HG03457 (cell line): ENCODE results near the gene MEIKIN.
"Not testable (repeated sequence)": the region's sequence is repeated elsewhere in the genome, so short reads cannot be mapped to it uniquely, and the experiment has no call there.

Experiments
- ATAC-seq: cut with Tn5 transposase; IDR thresholded peaks from one replicate; pipeline ENCODE4 v1.9.1; 2021; ENCODE audit warnings: moderate number of reproducible peaks; ENCODE audit not compliant: unreplicated experiment

Gene MEIKIN

DNA sequence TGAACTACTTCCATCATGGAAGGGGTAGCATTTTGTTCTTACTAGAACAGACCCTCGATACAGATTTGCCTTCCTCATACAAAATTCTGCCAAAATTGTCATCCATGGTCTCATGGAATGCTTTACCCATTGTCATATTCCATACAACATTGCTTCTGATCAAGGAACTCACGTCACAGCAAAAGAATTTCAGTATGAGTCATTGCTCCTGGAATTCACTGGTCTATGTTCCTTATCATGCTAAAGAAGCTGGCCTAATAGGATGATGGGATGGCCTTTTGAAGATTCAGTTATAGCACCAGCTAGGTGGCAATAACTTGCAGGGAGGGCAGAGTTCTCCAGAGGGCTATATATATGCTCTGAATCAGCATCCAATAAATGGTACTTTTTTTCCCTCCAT lies 130.5 kb downstream of the MEIKIN start:
- no peak for ATAC-seq

DNA sequence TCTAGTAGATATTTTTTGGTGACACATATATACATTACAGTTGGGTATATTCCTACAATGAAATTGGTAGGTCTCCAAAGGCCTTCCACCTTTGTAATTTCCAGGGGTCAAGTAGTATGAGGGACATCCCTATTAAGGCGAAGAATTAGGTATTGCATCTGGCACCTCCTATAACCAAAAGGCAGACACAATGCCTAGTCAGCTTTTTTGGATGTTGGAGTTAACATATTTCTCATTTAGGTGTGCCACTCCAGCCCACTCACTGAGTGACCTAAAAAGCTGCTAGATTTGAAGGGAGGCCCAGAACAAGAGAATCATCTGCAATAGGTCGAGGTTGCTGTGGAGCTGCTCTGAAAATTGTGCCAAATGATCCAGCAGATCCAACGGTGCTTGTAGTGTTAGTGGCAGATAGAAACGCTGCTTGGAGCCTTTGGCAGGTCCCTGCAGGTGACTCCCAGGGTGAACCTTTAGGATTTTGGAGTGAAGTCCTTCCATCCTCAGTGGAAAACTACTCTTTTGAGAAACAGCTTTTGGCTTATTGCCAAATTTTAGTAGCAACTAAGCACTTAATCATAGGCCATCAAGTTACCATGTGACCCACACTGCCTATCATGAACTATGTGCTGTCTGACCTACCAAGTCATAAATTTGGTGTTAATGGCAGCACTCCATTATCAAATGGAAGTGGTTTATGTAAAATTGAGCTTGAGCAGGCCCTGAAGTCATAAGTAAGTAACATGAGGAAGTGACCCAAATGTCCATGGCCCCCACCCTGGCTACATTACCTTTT lies 132.9 kb downstream of the MEIKIN start:
- no peak for ATAC-seq

DNA sequence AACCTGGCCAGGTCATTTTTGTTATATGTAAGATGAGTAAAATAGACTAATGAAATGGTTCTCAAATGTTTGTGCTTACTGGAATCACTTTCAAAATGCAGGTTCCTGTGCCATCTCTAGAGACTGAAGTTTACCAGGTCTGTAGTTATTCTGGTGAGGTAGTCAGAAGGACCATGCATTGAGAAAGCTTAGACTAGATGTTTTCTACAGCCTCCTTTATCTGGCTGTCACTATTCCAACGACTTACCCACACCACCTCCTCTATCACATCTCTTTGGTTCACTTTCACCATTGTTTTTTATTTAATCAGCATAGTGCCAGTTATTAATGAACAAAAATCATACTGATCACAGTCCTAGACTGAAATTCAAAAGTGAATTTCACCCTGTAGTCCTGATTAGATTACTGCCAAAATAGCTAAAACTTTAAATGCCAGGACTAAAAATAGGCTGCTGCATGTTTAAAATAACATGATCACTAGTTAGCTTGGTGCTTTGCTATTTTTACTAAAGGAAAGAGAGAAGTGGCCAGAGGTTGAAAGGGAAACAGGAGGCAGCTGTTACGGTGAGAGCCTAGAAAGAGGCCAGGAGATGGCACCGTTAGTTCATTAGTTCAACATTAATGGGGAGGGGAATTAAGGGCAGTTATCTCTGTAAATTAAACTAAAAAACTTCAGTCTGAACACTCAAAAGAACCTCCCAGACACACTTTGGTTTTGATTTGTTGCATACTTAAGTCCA lies 134.8 kb downstream of the MEIKIN start:
- no peak for ATAC-seq

DNA sequence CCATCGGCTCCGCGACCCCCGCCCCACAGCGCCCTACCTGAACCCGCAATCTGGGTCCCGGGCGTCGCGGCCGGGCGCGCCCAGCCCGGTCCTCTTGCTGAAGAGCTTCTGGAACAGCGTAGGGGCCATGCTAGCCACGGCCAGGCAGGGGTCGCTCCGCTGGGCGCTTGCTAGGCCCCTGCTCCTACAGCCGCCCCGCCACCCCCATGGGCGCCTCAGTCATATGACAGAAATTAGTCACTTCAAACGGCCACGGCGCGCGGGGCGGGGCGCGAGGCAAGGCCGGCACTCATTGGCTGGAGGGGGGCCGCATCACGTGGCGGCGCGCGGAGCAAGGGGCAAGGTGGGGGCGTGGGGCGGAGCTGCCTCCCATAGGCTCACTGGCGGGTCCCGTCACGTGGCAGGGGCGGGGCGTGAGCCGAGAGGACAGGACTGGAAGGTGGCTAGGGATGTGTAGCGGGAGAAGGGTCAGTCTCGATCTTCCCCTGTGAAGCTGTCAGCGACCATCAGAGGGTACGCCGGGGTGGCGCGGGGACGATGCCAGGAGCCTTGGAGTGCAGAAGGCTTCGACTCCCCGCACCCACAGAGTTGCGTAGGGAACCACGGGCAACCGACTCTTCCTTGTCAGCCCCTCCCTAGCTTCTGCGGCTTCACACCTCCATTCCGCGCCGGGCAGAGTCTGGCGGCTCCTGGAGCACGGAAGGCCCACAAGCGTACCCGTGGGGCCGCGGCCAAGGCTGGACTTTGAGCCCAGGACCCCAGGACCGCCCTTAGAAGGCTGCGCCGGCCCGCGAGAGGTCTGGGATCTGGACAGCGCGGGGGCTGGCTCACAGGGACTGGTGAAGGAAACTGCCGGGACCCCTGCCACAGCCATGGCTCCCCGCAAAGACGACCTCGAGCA lies 148.4 kb downstream of the MEIKIN start, which contains the start of gene FNIP1:
Gene FNIP1, minus strand, starts transcription at position 225 of the 901 bp plus-strand sequence. Its CDS starts 96 bp downstream, at position 129.
- ATAC-seq = peak; percentile 93

DNA sequence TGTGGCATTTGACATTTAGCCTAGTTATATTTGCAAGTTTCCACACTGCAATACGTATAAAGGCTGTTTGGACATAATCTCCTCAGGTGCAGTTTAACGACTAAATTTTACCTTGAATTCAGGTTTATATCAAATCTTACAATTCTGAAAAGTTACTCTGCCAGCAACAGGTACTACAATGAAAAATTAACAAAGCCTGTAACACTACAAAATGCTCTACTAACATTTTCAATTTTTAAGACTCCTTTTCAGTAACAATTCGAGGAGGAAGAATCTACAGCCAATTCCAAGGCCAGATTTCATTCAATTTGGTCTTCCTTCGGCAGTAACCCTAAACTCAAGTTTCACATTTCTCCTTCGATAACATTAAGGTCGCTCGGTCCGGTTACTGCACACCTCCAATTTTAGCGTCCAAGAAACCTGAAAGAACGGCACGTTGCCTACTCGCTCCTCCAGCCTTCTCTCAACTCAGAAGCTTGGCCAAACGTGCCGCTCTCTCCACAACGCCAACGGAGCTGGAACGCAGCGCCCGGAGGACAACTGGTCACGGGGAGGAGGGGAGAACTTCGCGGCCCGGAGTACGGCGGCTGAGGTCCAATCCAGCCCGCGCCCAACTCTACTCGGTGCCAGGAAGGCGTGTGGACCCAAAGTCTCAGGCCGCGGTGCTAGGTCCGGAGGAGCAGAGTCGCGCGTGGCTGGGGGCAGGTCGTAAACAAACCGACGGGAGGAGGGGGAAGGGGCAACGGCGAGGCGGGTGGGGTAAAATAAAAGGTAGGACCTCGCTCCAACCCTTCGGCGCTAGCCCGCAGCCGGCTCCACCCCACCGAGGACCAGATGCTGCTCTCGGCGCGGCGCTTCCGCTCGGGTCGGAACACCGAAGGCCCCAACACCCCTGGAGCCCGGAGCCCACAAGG lies 149.3 kb downstream of the MEIKIN start:
- peak; percentile 15 for ATAC-seq

DNA sequence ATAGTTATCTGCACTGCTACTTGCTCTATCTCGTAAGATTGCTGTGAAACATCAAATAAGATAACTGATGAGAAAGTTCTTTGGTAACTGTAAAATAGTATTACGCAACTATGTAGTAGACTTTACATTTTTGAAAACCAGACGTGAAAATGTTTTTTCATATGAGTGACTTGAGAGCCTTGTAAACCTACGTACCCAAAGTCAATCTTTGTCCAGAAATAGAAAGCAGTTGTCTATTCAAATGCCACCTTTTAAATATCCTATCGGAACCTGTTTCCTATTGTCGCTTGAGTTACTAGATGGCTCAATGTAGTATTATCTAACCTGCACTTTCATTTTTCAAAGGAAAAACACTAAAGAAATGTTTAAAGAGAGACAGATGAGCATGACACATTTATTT lies 150.2 kb downstream of the MEIKIN start:
- ATAC-seq = no peak

DNA sequence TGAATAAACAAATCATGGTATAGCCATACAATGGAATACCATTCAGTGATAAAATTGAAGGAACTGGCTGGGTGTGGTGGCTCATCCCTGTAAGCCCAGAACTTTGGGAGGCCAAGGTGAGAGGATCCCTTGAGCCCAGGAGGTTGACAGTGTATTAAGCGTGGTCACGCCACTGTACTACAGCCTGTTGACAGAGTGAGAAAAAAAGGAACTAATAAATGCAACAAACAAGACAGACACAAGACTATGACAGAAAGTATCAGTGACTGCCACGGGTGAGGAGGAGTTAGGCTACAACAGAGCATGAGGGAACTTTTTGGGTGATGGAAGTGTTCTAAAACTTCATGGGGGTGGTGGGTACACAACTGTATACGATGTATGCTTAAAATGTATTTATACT lies 150.9 kb downstream of the MEIKIN start:
- no peak for ATAC-seq

DNA sequence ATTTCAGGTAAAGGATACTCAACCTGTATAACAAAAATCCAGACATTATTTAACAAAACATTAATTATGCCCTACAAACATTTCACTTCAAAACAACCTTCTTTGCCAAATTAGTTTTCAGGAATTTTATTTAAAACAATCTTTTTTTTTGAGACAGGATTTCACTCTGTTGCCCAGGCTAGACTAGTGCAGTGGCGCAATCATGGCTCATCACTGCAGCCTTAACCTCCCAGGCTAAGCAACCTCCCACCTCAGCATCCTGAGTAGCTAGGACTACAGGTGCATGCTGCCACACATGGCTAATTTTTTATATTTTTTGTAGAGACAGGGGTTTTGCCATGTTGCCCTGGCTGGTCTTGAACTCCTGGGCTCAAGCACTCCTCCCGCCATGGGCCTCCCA lies 152.6 kb downstream of the MEIKIN start:
- ATAC-seq = no peak

DNA sequence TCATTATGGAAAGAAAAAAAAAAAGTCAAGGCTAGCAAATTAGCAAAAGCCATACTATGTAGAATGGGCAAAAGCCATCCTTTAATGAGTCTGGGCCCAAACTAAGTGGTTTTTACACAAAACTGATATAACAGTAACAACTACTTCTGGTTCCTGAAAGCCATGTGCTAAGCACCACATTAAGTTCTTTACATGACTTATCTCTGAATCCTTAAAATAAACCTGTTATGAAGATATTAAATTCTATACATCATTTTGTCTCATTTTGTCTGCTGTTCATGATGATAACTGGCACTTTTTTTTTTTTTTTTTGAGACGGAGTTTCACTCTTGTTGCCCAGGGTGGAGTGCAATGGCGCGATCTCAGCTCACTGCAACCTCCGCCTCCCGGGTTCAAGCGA lies 153.6 kb downstream of the MEIKIN start:
- no peak for ATAC-seq

DNA sequence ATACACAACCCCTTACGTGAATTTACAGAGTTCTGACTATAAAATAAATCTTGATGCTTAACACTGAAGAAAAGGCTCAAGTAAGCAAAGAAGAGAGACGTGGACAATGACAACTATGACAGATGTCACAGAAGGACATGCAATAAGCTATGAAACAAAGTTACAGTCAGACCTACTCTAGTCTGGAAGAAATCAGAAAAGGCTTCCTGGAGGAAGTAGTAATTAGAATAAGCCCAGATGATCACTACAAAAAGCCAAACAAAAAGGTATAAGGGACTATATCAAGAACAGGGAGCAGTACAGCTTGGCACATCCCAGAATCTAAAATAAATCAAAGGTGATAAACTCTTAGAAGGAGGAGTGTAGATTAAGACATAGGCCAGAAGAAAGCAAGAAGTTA lies 154.9 kb downstream of the MEIKIN start:
- ATAC-seq = no peak

DNA sequence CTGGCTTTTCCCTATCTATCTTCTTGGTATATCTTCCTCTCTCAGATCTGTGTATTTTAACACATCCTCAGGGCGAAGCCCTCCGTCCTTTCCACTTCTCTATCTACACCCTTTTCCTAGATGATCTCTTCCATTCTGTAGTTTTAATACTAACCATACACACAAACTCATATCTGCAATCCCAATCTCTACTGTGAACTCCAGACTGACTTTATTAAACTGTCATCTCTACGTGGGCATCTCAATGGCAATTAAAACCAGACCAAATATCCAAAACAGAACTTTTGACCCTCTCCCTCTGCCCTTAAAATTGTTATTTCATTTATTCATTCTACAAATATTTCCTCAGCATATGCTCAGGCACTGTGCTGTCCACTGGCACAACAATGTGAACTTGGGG lies 155.7 kb downstream of the MEIKIN start:
- no peak for ATAC-seq

DNA sequence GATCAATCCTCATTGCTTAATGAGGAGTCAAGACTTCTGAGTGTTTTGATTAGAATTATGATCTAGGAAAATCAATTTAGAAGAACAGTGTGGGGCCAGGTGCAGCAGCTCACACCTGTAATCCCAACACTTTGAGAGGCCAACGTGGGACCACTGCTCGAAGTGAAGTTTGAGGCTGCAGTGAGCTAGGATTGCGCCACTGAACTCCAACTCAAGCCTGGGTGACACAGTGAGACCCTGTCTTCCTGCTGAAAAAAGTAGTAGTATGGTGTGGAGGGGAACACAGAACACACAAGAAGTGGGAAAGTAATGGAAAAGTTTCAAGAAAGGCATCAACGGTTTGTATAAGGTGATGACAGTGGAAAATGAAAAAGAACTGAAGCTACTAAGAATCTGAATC lies 157.7 kb downstream of the MEIKIN start:
- no peak for ATAC-seq

DNA sequence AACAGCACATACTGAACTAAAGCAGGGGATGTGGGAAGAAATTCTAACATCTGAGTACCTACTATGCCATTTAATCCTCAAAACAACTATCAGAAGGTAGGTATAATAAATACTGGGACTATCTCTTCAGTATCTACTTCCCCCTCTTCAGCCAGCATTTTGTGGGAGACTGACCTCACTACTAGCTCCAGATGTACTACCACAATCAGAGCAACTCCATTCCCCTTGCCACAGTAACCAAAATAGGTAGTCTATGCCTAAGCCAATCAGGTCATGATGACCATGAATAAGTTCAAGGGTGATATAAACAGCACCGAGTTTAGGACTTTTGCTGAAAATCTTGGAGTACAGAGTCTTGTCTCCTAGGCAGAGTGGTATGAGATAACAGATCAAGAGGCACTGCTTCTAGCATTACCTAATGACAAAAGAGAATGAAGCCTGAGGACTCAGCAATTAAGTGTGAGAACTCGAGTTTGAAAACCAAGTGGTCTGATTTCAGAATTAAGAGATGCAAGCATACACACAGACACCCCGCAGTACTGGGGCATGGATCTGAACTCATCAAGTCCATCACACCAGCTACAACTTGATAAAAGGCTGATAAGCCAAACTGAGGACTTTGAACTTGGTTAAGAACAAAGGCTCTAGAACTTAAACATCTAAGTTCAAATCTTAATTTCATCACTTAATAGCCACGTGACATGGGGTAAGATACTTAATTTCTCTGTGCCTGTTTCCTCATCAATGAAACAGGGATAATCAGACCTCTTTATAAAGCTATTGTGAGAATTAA lies 158.4 kb downstream of the MEIKIN start:
- ATAC-seq = no peak

DNA sequence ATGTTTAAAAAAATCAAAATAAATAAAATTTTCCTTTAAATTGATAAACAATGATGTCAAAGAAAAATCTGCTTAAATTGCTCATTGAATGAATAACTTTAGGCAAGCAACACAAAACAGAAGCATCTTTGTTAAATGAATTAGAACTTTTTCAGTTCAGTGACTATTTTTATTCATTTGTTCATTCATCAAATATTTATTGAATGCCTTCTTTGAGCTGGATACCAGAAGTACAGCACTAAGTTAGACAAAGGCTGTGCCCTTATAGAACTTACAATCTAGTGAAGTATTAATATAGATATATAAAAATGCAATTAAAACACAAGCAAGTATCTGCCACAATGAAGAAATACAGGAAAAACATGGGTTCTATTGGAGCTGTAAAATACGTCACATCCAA lies 159.4 kb downstream of the MEIKIN start:
- no peak for ATAC-seq

DNA sequence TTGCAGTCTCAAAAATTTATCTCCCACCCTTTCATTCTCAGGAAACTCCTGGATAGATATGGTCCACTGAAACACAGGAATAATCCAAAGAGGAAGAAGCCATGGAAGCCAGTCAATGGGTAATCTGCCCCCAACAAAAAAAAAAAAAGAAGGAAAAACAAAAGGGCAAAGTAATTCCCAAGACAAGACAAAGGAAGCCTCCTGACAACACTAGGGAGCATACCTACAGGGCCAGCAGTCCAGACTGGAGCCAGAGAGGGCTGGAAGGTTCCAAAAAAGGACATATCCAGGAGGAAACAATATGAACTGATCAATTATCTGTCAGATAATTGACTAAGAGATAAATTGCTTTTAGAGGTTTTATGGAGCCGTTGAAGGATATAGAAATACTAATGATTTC lies 161.6 kb downstream of the MEIKIN start:
- ATAC-seq = no peak

DNA sequence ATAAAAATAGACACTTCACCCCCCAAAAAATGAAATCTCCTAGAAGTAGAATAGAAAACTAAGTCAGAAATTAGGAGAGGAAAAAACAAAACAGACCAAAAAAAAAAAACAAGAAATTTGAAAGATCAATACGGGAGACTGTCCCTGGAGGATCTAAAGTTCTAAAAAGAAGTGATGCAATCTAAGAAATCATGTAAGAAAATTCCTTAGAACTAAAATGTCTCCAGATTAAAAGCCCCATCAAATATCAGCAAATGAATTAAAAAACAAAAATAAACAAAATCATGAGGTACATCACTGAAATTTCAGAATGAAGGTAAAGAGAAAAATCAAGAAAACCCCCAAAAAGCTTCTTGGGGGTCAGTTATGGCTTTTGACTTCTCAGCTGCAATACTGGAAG lies 162.1 kb downstream of the MEIKIN start:
- ATAC-seq = no peak

DNA sequence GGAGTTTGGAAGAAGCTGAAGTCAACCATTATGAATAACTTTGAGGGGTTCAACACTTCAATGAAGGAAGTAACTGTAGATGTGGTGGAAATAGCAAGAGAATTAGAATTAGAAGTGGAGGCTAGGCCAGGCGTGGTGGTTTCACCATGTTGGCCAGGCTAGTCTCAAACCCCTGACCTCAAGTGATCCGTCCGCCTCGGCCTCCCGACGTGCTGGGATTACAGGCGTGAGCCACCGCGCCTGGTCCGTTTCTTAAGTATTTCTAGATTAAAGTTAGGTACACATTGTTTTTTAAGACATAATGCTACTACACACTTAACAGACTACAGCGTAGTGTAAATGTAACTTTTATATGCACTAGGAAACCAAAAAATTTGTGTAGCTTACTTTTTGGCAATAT lies 162.7 kb downstream of the MEIKIN start:
- no peak for ATAC-seq

DNA sequence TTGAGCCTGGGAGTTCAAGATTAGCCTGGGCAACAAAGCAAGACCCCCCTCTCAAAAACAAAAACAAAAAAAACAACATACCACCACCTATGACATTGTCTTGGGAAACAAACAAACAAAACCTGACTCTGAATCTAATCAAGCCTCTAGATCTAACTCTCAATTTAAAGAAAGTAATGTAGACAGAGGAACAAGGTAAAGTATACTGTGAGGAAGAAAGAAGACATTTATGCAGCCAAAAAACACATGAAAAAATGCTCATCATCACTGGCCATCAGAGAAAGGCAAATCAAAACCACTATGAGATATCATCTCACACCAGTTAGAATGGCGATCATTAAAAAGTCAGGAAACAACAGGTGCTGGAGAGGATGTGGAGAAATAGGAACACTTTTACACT lies 167.3 kb downstream of the MEIKIN start:
- not testable (repeated sequence) for ATAC-seq

DNA sequence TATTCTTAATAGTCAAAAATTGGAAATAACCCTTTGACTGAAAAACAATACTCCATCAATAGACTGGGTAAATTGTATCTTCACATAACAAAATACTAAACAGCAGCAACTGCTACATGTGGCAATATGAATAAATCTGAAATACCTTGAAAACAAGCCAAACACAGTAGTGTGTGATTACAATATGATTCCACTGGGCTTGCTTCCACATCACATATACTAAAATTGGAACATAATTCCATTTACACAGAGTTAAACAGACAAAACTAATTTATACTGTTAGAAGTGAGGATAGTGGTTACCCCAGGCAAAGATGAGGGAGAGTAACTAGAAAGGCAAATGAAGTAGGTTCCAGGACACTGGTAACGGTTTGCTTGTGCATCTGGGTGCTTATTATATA lies 169.0 kb downstream of the MEIKIN start:
- ATAC-seq = no peak
